Uterus (tissue), 4 donors: ENCODE results near the gene SLC29A4. TPM values are rescaled to one million over a fixed set of nuclear protein-coding genes. Genes with fewer than 3 reads are reported as not detected.
A peak's percentile ranks its signal among the peaks of the same experiment; 100 is the strongest.
"Not testable (repeated sequence)": the region's sequence is repeated elsewhere in the genome, so short reads cannot be mapped to it uniquely, and the experiment has no call there.

Source experiments
- DNase-seq, 2 donors: peaks; one replicate each; pipeline ENCODE4 v3.0.0-alpha.2; 2019 to 2020
- H3K27ac ChIP-seq, 2 donors: fragments of 200-600 bp; sonication (generic); 1 replicate in 1 of 2; 2 replicates in 1 of 2; pipeline ENCODE4 v1.5.1; 2016 to 2018
- H3K27me3 ChIP-seq, 2 donors: fragments of 200-600 bp; sonication (generic); one replicate each; pipeline ENCODE4 v1.5.1; 2018 to 2019; ENCODE audit warnings: control low read depth in 1 of 2
- H3K36me3 ChIP-seq, 2 donors: fragments of 200-600 bp; sonication (generic); one replicate each; pipeline ENCODE4 v1.5.1; 2019; ENCODE audit warnings: control low read depth in 1 of 2
- H3K4me1 ChIP-seq, 2 donors: fragments of 200-600 bp; sonication (generic); one replicate each; pipeline ENCODE4 v1.5.1; 2018 to 2019; ENCODE audit warnings: control low read depth in 1 of 2
- H3K4me3 ChIP-seq, 2 donors: fragments of 200-600 bp; sonication (generic); 1 replicate in 1 of 2; 2 replicates in 1 of 2; pipeline ENCODE4 v1.5.1; 2018 to 2019; ENCODE audit warnings: mild to moderate bottlenecking in 1 of 2
- H3K9me3 ChIP-seq, 2 donors: fragments of 200-600 bp; sonication (generic); one replicate each; pipeline ENCODE4 v1.5.1; 2019; ENCODE audit warnings: control low read depth in 1 of 2
- CTCF ChIP-seq, 4 experiments: fragments of 200-600 bp in 2 of 4; fragments of 450-650 bp in 2 of 4; sonication (generic) in 2 of 4; IDR thresholded peaks; one replicate each; pipeline ENCODE4 v1.5.1; 2016 to 2019; ENCODE audit warnings: antibody characterized with exemption in 4 of 4, mild to moderate bottlenecking in 2 of 4, moderate library complexity in 1 of 4
- POLR2A ChIP-seq, 2 donors: fragments of 450-650 bp; IDR thresholded peaks; one replicate each; pipeline ENCODE4 v1.6.1; 2016; ENCODE audit warnings: antibody characterized with exemption in 2 of 2, mild to moderate bottlenecking in 1 of 2, moderate library complexity in 1 of 2
- intact Hi-C: fragments of 100-400 bp; cut with DNase I; formaldehyde crosslinking; loops from one replicate; pipeline ENCODE4 v1.15.1; 2023; ENCODE audit warnings: low total_unique reads
- total RNA-seq, 4 donors: library from RNA; depleted of rRNA in 3 of 4; stranded (reverse); fragments of >200 nt in 3 of 4; gene quantifications; one replicate each; pipeline versions ENCODE4 v1.1.0 to v1.2.4, GENCODE V29; 2014 to 2023
- donor health status: DM: yes; HTN: yes; CAD: no.

SLC29A4 gene
- total RNA-seq, 4 donors from 2014 or later: 1.8 to 5.0 TPM; not detected in 2

- DNase-seq: peak in 1 of 2 donors; percentile 36
- H3K27me3 ChIP-seq: no peaks in the 10 kb centered on the region
- TF ChIP-seq CTCF (IDR thresholded peaks at IDR 0.05): no peak
- no peak for TF ChIP-seq POLR2A (IDR thresholded peaks at IDR 0.05)
These were observed 919 bp downstream of the SLC29A4 start for GRCh38 chr7:5283421-5284303.

GRCh38 chr7:5284304-5285281 lies 1.9 kb downstream of the SLC29A4 start:
- Histone ChIP-seq H3K27me3 (no peaks in the 10 kb centered on the region), H3K36me3 (no peaks in the 10 kb centered on the region), H3K9me3 (no peaks in the 10 kb centered on the region), H3K27ac (no peak overlapping the region), H3K4me3 (no peak overlapping the region), H3K4me1 (peaks cover 0 to 8% of the 10 kb centered on the region in 2 donors)
- no peak for TF ChIP-seq CTCF (IDR thresholded peaks at IDR 0.05)
- TF ChIP-seq POLR2A (IDR thresholded peaks at IDR 0.05): no peak
- intact Hi-C loops: no loop called here
- no peak for DNase-seq

More at GRCh38 chr7:5283421-5284303, 919 bp downstream of the SLC29A4 start:
- no peaks in the 10 kb centered on the region for H3K9me3 ChIP-seq
- intact Hi-C loops: no loop called here
- H3K27ac ChIP-seq: peak overlapping the region; percentile 4 to 28
- peak overlapping the region; percentile 27 to 36 for H3K4me3 ChIP-seq
- H3K36me3 ChIP-seq: no peaks in the 10 kb centered on the region
- peaks cover 0 to 8% of the 10 kb centered on the region in 2 donors for H3K4me1 ChIP-seq

- Histone ChIP-seq H3K9me3 (no peaks in the 10 kb centered on the region), H3K27me3 (no peaks in the 10 kb centered on the region), H3K4me3 (no peak overlapping the region), H3K36me3 (no peaks in the 10 kb centered on the region), H3K27ac (no peak overlapping the region), H3K4me1 (peaks cover 0 to 8% of the 10 kb centered on the region in 2 donors)
- intact Hi-C loops: no loop called here
- TF ChIP-seq POLR2A (IDR thresholded peaks at IDR 0.05) (no peak), CTCF (IDR thresholded peaks at IDR 0.05) (no peak)
- no peak for DNase-seq
These were observed 4.2 kb downstream of the SLC29A4 start for GRCh38 chr7:5286933-5287332.

GRCh38 chr7:5287373-5287772 lies 4.6 kb downstream of the SLC29A4 start:
- H3K9me3 ChIP-seq, H3K4me1 ChIP-seq, intact Hi-C loops, H3K36me3 ChIP-seq, H3K27ac ChIP-seq, DNase-seq, H3K27me3 ChIP-seq, H3K4me3 ChIP-seq: not testable (repeated sequence)

GRCh38 chr7:5287802-5288201 lies 5.1 kb downstream of the SLC29A4 start:
- H3K9me3 ChIP-seq: no peaks in the 10 kb centered on the region
- intact Hi-C loops: no loop called here
- no peak overlapping the region for H3K4me3 ChIP-seq
- no peak overlapping the region for H3K27ac ChIP-seq
- no peak for DNase-seq
- H3K36me3 ChIP-seq: no peaks in the 10 kb centered on the region
- no peak for TF ChIP-seq POLR2A (IDR thresholded peaks at IDR 0.05)
- TF ChIP-seq CTCF (IDR thresholded peaks at IDR 0.05): no peak
- no peaks in the 10 kb centered on the region for H3K27me3 ChIP-seq
- peaks cover 0 to 8% of the 10 kb centered on the region in 2 donors for H3K4me1 ChIP-seq

- H3K9me3 ChIP-seq, intact Hi-C loops, DNase-seq, H3K4me3 ChIP-seq, H3K27me3 ChIP-seq, H3K27ac ChIP-seq, H3K36me3 ChIP-seq, H3K4me1 ChIP-seq: not testable (repeated sequence)
These were observed 5.8 kb downstream of the SLC29A4 start for GRCh38 chr7:5288560-5288959.
